IPS DF 4.7 (cell line): Measurements from ENCODE around the gene KRTAP13-4.
A peak's percentile ranks its signal among the peaks of the same experiment; 100 is the strongest.

Source experiments
- DNase-seq: peaks from one replicate; pipeline ENCODE4 v3.0.0-alpha.2; 2013; ENCODE audit warnings: low spot score; ENCODE audit errors: extremely low read depth

Gene KRTAP13-4, protein sequence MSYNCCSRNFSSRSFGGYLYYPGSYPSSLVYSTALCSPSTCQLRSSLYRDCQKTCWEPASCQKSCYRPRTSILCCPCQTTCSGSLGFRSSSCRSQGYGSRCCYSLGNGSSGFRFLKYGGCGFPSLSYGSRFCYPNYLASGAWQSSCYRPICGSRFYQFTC

DNA sequence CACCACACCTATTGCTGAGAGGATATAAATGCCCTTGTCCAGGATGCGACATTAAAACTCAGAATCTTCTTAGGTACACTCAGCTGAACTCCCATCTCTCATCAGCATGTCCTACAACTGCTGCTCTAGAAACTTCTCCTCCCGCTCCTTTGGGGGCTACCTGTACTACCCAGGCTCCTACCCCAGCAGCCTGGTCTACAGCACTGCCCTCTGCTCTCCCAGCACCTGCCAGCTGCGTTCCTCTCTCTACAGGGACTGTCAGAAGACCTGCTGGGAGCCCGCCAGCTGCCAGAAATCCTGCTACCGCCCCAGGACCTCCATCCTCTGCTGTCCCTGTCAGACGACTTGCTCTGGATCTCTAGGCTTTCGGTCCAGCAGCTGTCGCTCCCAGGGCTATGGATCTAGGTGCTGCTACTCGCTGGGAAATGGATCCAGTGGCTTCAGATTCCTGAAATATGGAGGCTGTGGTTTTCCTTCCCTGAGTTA lies at the start of gene KRTAP13-4:
TSS of gene KRTAP13-4 (plus strand) at position 51 of the 486 bp plus-strand sequence. CDS start at position 107, 56 bp downstream.
- DNase-seq, result no peak

DNA sequence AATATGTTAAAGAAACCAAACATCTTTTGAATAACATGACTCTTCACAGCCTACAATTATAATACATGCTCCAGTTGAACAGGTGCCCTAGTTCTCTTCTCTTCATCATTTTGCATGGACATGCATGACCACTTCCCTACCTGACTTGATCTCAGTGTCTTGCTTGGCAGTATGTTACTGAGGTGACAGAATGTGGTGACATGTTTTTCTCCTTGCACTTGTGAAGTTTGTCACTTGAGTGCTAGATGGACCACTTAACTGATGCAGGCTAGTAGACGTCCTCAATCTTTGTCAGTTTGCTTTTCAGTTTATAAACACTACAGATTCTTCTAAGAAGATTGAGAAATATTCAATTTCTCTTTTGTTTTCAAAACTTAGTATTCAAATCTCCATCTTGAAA lies 47.8 kb upstream of the KRTAP13-4 start:
- DNase-seq, result no peak

- no peak for DNase-seq
Measured at GRCh38 chr21:30391492-30392025, 38.5 kb upstream of the KRTAP13-4 start.

DNA sequence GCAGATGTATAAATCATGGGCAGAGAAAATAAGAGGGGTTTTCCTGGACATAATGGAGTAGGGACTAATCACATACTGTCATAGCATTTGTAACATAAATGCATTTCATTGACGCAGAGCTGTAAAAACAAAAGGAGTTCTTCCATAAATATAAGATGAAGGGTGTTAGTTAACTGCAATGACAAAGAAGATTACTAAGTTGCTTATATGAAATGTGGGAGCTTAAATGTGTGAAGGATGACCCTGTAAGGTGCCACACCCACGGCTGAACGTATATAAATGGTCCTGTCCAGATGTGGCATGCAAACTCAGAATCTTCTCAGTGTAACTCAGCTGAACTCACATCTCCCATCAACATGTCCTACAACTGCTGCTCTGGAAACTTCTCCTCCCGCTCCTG lies 34.3 kb upstream of the KRTAP13-4 start, which contains the start of gene KRTAP13-1:
TSS of gene KRTAP13-1 (plus strand) at position 301 of the 400 bp plus-strand sequence. CDS start at position 357, 56 bp downstream.
- DNase-seq, result no peak

- peak; percentile 98 for DNase-seq
Measured at GRCh38 chr21:30408782-30409494, 21.1 kb upstream of the KRTAP13-4 start.

DNA sequence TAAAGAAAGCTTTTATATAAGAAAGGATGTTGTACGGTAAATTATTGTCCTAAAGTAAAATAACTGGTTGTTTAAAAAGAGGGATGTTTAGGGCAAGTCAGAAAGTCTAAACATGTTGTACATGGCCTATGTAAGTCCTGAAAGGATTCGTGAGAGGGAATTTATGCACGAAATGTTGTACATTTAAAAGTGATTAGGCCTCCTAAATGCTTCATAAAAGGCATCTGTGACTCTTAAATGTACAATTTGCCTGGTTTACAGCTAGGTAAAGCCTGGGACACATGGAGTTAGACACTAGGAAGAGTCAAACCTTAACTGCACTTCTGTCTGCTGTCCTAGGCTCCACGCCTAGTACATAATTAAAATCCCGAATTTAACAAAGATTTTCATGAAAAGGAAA lies 14.0 kb upstream of the KRTAP13-4 start:
- no peak for DNase-seq

DNA sequence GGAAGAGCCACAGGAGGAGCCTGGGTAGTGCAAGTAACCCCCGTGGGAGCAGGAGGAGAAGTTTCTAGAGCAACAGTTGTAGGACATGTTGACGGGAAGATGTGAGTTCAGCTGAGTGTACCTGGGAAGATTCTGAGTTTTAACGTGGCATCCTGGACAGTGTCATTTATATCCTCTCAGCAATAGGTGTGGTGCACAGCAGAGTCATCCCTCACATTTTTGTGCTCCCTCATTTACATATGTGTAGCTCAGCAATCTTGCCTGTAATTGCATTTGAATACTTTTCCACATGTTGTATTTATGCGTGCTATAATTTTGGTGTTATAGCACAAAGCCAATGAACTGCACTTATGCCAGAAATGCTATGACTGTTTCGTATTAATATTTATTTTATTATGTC lies 4.2 kb upstream of the KRTAP13-4 start, which contains the start of gene KRTAP13-3:
TSS of gene KRTAP13-3 (minus strand) at position 101 of the 400 bp plus-strand sequence. CDS start at position 87, 14 bp downstream.
- DNase-seq, result no peak

DNA sequence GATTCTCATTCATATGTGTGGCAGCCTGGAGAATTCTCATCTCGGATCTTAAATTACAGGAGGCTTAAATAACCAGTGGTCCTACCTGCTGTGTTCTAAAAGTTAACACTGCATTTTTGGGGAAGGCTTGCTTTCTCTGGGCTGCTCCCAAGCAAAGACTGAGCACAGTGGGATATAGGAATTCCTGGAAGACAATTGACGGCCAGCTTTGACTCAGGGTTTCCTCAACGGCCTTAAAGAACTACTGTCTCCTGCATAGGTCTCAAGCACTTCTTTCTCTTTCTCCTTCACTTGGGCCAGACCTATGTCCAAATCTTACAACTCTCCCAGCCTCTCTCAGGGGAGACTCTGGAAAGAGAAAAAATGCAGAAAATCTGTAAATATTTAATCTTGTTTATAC lies 3.3 kb upstream of the KRTAP13-4 start:
- peak; percentile 38 for DNase-seq

GRCh38 chr21:30434033-30434631 lies 4.1 kb downstream of the KRTAP13-4 start:
- peak; percentile 44 for DNase-seq

- DNase-seq, result no peak
Measured at GRCh38 chr21:30437010-30437565, 7.1 kb downstream of the KRTAP13-4 start.

DNA sequence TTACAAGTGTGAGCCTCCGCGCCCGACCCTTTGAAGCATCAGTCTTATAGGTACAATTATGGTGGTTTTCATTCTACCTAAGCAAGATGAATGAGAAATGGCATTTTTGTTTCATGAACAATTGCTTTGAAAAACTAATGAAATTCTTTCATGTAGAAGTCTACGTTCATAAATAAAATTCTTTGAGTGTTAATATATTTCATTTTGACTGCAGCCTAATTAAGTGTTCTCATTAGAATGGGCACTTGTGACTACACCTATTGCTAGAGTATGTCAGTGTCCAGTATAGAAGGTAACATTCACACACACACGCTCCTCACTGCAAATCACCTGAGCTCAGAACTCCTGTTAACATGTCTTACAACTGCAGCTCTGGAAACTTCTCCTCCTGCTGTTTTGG lies 10.0 kb downstream of the KRTAP13-4 start, which contains the start of gene KRTAP15-1:
TSS of gene KRTAP15-1 (plus strand) at position 301 of the 400 bp plus-strand sequence. CDS start at position 354, 53 bp downstream.
- DNase-seq, result no peak

DNA sequence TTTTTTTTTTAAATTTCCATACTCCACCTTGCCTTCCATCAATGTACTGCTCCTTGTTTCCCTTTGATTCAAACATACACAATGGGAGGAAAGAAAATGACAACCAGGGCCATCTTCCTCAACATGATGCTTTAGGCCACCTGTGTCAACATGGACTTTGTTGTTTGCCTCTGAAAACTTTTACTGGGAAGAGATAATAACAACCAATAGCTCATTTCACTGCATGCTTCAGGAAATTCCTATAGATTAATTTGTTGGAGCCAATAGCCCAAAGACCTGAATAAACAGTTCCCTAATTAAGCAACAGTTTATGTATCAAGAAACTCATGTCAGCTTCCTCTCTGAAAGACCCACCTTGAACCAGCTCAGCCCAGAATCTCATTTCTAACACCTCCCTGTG lies 13.2 kb downstream of the KRTAP13-4 start:
- DNase-seq, result no peak

DNA sequence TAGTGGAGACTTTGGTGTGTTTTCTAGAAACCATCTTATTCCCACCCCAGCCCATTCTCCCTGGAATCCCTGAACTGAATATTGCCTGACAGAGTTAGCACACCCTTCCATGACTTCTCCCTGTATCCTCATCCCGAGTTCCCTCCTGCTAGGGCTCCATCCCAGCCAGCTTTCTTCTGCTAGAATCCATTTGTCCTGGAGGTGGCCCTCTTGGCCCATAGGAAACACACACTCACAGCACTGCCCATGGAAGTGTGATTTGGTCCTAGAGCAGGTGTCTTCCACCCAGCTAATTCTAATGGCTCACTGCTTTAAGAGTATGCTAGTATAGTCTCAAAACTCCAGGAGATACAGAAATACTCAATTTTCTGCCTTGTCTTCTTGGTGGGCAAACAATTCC lies 14.2 kb downstream of the KRTAP13-4 start:
- DNase-seq, result no peak

DNA sequence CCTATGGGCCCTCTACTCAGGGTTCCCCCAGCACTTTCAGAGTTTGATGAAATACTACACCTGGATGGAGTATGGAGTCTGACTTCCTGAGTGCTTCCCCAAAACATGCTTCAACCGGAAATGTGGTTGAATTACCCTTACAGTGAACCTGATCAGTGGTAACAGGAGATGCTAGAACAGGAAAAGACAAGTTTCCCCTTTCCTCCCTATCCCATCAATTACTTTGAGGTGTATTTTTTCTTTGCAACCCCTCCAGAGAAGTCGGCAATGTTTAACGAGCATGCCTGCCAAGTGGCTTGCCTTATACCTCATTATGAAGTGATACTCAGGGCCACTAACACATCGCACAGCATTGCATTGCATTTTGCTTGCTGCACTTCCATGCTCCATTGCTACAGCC lies 17.0 kb downstream of the KRTAP13-4 start:
- DNase-seq, result no peak

- no peak for DNase-seq
Measured at GRCh38 chr21:30448514-30448913, 18.5 kb downstream of the KRTAP13-4 start.

- DNase-seq, result no peak
Measured at GRCh38 chr21:30463713-30464112, 33.7 kb downstream of the KRTAP13-4 start.

DNA sequence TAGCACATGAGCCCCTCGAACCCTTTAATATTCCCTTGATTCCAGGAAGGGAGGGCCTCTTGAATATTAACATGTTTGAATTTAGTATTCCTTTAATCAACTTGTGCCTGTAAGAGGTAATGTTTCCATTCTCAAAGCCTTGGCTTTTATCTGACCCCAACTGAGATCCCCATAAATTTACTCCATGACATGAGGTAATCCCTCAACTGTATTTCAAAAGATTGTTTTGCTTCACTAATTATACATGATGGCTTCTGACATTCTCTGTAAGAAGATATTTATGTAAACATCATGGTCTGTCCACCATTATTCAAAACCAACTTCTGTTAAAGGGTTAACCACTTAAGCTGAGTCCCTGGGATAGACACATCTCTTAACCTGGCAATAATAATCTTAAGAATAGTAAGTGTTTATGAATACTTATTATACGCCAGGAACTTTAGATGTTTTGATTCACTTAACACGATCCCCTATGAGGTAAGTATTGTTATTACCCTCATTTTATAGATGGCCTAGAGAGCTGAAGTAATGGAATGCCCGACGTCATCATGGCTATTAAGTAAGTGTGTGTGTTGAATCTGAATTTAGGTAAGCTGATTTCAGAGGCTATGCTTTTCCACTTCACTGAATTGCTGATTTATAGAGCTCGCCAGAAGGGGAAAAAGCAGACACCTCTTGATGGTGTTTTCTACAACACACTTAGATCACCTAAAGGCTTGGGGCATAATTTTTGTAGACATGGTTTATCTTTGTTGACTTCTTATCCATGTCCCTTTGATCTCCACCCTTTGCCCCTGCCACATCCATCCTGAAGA lies 39.1 kb downstream of the KRTAP13-4 start:
- no peak for DNase-seq

GRCh38 chr21:30478004-30478403 lies 48.0 kb downstream of the KRTAP13-4 start:
- DNase-seq, result no peak

DNA sequence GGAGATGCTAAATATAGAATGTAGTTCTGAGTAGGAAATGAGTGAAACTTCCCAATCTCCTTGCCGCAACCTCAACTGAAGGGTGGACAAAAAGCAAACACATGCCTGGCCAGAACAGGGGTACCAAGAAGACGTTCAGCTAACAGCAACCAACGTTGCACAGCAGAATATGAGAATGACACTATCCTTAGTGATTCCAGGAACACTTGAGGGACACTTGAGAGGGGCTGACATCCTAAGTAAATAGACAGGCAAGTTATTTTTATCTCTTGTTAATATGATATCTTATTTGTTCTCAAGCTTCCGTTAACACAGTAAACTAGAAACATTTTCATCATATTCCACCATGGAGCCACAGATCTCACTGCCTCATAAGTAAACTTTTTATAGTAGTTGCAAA lies 49.2 kb downstream of the KRTAP13-4 start:
- DNase-seq, result no peak

GRCh38 chr21:30480145-30480544 lies 50.1 kb downstream of the KRTAP13-4 start, which contains the start of gene KRTAP19-1:
TSS of gene KRTAP19-1 (minus strand) at chr21:30480367. CDS start at chr21:30480317, 50 bp downstream.
- no peak for DNase-seq
